GM12801 (cell line): ENCODE results near the gene LAMTOR5.

Experiments
- CTCF ChIP-seq: IDR thresholded peaks from one replicate; pipeline ENCODE4 v1.5.1; 2011; ENCODE audit warnings: control low read depth; ENCODE audit not compliant: insufficient read length; ENCODE audit errors: extremely low read depth

The LAMTOR5 gene

GRCh38 chr1:110407260-110408210 is at the start of gene LAMTOR5:
Gene LAMTOR5 (minus strand): TSS chr1:110407694. CDS start chr1:110407620, 74 bp downstream.
- TF ChIP-seq CTCF, result no peak

GRCh38 chr1:110457206-110457605 is 49.7 kb upstream of the LAMTOR5 start:
- TF ChIP-seq CTCF, result no peak

GRCh38 chr1:110455151-110455550 is 47.7 kb upstream of the LAMTOR5 start:
- TF ChIP-seq CTCF, result no peak

- TF ChIP-seq CTCF, result no peak
Measured at GRCh38 chr1:110454328-110454727, 46.8 kb upstream of the LAMTOR5 start.

GRCh38 chr1:110453829-110454228 is 46.3 kb upstream of the LAMTOR5 start:
- no peak for TF ChIP-seq CTCF

- no peak for TF ChIP-seq CTCF
Measured at GRCh38 chr1:110452330-110452729, 44.8 kb upstream of the LAMTOR5 start.

GRCh38 chr1:110450929-110451328 is 43.4 kb upstream of the LAMTOR5 start, which contains the start of gene PROK1:
Gene PROK1 (plus strand): TSS chr1:110451149. CDS start chr1:110451217, 68 bp downstream.
- TF ChIP-seq CTCF, result no peak
